Activated B cell treated with CpG ODN at 0.5 μM for 24 hours (primary cell): ENCODE data around the gene TIMM22. TPM values are rescaled to one million over a fixed set of nuclear protein-coding genes. Genes with fewer than 3 reads are reported as not detected.
"Not testable (repeated sequence)": the region's sequence is repeated elsewhere in the genome, so short reads cannot be mapped to it uniquely, and the experiment has no call there.

Source experiments
- ATAC-seq: fragments of 200-7000 bp; cut with Tn5 transposase; one replicate; pipeline ENCODE4 v1.10.0; 2021; ENCODE audit warnings: low read depth, mild to moderate bottlenecking, moderate library complexity
- CTCF ChIA-PET: fragments of 350-600 bp; sonication (Branson Sonifier 250); formaldehyde crosslinking; loops from one replicate; lab custom pipeline; 2021; ENCODE audit warnings: antibody characterized with exemption; lab: Charles Lee
- POLR2A ChIA-PET: fragments of 350-600 bp; sonication (Branson Sonifier 250); formaldehyde crosslinking; loops from one replicate; lab custom pipeline; 2021; ENCODE audit warnings: antibody characterized with exemption; lab: Charles Lee
- DNase-seq: peaks from one replicate; pipeline ENCODE4 v3.0.0; 2022
- H3K27ac Mint-ChIP-seq: one replicate; pipeline ENCODE4 v1.8.0; 2020; ENCODE audit warnings: mixed read lengths
- H3K27me3 Mint-ChIP-seq: one replicate; pipeline ENCODE4 v1.8.0; 2021; ENCODE audit warnings: mixed read lengths
- H3K36me3 Mint-ChIP-seq: one replicate; pipeline ENCODE4 v1.8.0; 2021; ENCODE audit warnings: low read depth, mixed read lengths
- H3K4me1 Mint-ChIP-seq: one replicate; pipeline ENCODE4 v1.8.0; 2021; ENCODE audit warnings: mixed read lengths
- H3K4me3 Mint-ChIP-seq: one replicate; pipeline ENCODE4 v1.8.0; 2020; ENCODE audit warnings: mild to moderate bottlenecking, mixed read lengths
- H3K9me3 Mint-ChIP-seq: one replicate; pipeline ENCODE4 v1.8.0; 2020; ENCODE audit warnings: mixed read lengths
- intact Hi-C: fragments of 100-400 bp; cut with micrococcal nuclease; formaldehyde crosslinking; loops from one replicate; pipeline ENCODE4 v1.15.1; 2024
- total RNA-seq: library from RNA; stranded (reverse); gene quantifications from 2 replicates; pipeline ENCODE4 v1.2.3, GENCODE V29; 2022
- TF ChIP-seq, protein P1 (sequence below): fragments of 200-600 bp; IDR thresholded peaks from one replicate; pipeline ENCODE4 v1.8.0; 2022; ENCODE audit warnings: antibody characterized with exemption, mild to moderate bottlenecking

Gene TIMM22
- total RNA-seq, 1 donor from 2014 or later, result 11.1 TPM

- Mint-ChIP-seq H3K4me3 (no peak overlapping the region), H3K36me3 (no peaks in the 10 kb centered on the region), H3K9me3 (no peaks in the 10 kb centered on the region), H3K4me1 (no peaks in the 10 kb centered on the region), H3K27ac (no peak overlapping the region), H3K27me3 (peaks cover 18% of the 10 kb centered on the region)
- ATAC-seq (no peak), DNase-seq (no peak)
- TF ChIP-seq, protein P1, sequence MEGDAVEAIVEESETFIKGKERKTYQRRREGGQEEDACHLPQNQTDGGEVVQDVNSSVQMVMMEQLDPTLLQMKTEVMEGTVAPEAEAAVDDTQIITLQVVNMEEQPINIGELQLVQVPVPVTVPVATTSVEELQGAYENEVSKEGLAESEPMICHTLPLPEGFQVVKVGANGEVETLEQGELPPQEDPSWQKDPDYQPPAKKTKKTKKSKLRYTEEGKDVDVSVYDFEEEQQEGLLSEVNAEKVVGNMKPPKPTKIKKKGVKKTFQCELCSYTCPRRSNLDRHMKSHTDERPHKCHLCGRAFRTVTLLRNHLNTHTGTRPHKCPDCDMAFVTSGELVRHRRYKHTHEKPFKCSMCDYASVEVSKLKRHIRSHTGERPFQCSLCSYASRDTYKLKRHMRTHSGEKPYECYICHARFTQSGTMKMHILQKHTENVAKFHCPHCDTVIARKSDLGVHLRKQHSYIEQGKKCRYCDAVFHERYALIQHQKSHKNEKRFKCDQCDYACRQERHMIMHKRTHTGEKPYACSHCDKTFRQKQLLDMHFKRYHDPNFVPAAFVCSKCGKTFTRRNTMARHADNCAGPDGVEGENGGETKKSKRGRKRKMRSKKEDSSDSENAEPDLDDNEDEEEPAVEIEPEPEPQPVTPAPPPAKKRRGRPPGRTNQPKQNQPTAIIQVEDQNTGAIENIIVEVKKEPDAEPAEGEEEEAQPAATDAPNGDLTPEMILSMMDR, result no peak
- intact Hi-C loops, result no loop called here
- CTCF ChIA-PET, result no interaction called here
- POLR2A ChIA-PET, result no interaction called here
Measured at GRCh38 chr17:968812-969730, 27.9 kb upstream of the TIMM22 start.

- POLR2A ChIA-PET, result no interaction called here
- no peak for ATAC-seq
- no peaks in the 10 kb centered on the region for H3K9me3 Mint-ChIP-seq
Measured at GRCh38 chr17:969811-970355, 27.0 kb upstream of the TIMM22 start.

GRCh38 chr17:970364-970763 lies 26.6 kb upstream of the TIMM22 start:
- Mint-ChIP-seq H3K4me1 (no peaks in the 10 kb centered on the region), H3K36me3 (no peaks in the 10 kb centered on the region), H3K27ac (no peak overlapping the region), H3K9me3 (no peaks in the 10 kb centered on the region), H3K4me3 (no peak overlapping the region), H3K27me3 (peaks cover 18% of the 10 kb centered on the region)
- CTCF ChIA-PET, result no interaction called here
- ATAC-seq (no peak), DNase-seq (no peak)
- intact Hi-C loops, result no loop called here
- POLR2A ChIA-PET, result no interaction called here
- TF ChIP-seq, protein P1, result no peak

More at GRCh38 chr17:969811-970355, 27.0 kb upstream of the TIMM22 start:
- no peak for DNase-seq
- H3K4me1 Mint-ChIP-seq, result no peaks in the 10 kb centered on the region
- intact Hi-C loops, result no loop called here
- no peak overlapping the region for H3K27ac Mint-ChIP-seq
- TF ChIP-seq, protein P1, result no peak
- CTCF ChIA-PET, result no interaction called here
- peaks cover 18% of the 10 kb centered on the region for H3K27me3 Mint-ChIP-seq
- no peaks in the 10 kb centered on the region for H3K36me3 Mint-ChIP-seq
- H3K4me3 Mint-ChIP-seq, result no peak overlapping the region

- H3K27ac Mint-ChIP-seq, H3K36me3 Mint-ChIP-seq, CTCF ChIA-PET, H3K4me3 Mint-ChIP-seq, ATAC-seq, H3K4me1 Mint-ChIP-seq, intact Hi-C loops, H3K9me3 Mint-ChIP-seq, DNase-seq: not testable (repeated sequence)
- POLR2A ChIA-PET, result interaction anchor here (0.5 kb wide), 1 partner anchor 12 kb away, joined by 4 read pairs; no protein-coding TSS in a partner anchor
- H3K27me3 Mint-ChIP-seq, result peaks cover 25% of the 10 kb centered on the region
Measured at GRCh38 chr17:971861-972260, 25.1 kb upstream of the TIMM22 start.

GRCh38 chr17:973053-973452 lies 23.9 kb upstream of the TIMM22 start:
- H3K4me1 Mint-ChIP-seq, result peaks cover 2% of the 10 kb centered on the region
- DNase-seq, result no peak
- H3K27ac Mint-ChIP-seq, result no peak overlapping the region
- CTCF ChIA-PET, result interaction anchor here (0.9 kb wide), 1 partner anchor 94 kb away, joined by 5 read pairs; no protein-coding TSS in a partner anchor
- no peak overlapping the region for H3K4me3 Mint-ChIP-seq
- intact Hi-C loops, result no loop called here
- H3K27me3 Mint-ChIP-seq, result peaks cover 35% of the 10 kb centered on the region
- H3K9me3 Mint-ChIP-seq, result no peaks in the 10 kb centered on the region
- ATAC-seq, result no peak
- TF ChIP-seq, protein P1, result no peak
- no peaks in the 10 kb centered on the region for H3K36me3 Mint-ChIP-seq
- POLR2A ChIA-PET, result no interaction called here

DNA sequence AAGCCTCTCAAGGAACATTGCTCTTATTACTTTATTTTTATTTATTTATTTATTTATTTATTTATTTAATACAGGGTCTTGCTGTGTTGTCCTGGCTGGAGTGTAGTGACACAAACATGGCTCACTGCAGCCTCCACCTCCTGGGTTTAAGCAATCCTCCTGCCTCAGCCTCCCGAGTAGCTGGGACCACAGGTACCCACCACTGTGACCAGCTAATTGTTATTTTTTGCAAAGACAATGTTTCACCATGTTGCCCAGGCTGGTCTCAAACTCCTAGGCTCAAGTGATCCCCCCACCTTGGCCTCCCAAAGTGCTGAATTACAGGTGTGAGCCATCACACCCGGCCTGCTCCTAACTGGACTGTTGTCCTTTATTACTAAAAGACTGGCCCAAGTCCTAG lies 22.2 kb upstream of the TIMM22 start:
- H3K9me3 Mint-ChIP-seq, result not testable (repeated sequence)

More for the DNA sequence above, 22.2 kb upstream of the TIMM22 start:
- H3K4me3 Mint-ChIP-seq, H3K27ac Mint-ChIP-seq, H3K4me1 Mint-ChIP-seq, DNase-seq, H3K36me3 Mint-ChIP-seq, ATAC-seq, CTCF ChIA-PET, POLR2A ChIA-PET, intact Hi-C loops: not testable (repeated sequence)
- H3K27me3 Mint-ChIP-seq, result peaks cover 33% of the 10 kb centered on the region
